Stomach smooth muscle (tissue), 2 donors: ENCODE results near the gene PCDHGA3.
"Not testable (repeated sequence)": the region's sequence is repeated elsewhere in the genome, so short reads cannot be mapped to it uniquely, and the experiment has no call there.

Source experiments
- H3K27ac ChIP-seq: one replicate; pipeline ENCODE4 v1.7.0; 2013; ENCODE audit warnings: mild to moderate bottlenecking, low read length, inconsistent platforms
- H3K27me3 ChIP-seq, 2 donors: one replicate each; pipeline ENCODE4 v1.7.0; 2013; ENCODE audit warnings: low read length in 2 of 2; ENCODE audit not compliant: insufficient read depth in 2 of 2, control insufficient read depth in 1 of 2
- H3K36me3 ChIP-seq, 2 donors: one replicate each; pipeline ENCODE4 v1.7.0; 2013; ENCODE audit warnings: low read length in 2 of 2; ENCODE audit not compliant: control insufficient read depth in 2 of 2, insufficient read depth in 2 of 2
- H3K4me1 ChIP-seq: one replicate; pipeline ENCODE4 v1.7.0; 2013; ENCODE audit warnings: low read length; ENCODE audit not compliant: control insufficient read depth, insufficient read depth
- H3K4me3 ChIP-seq, 2 donors: one replicate each; pipeline ENCODE4 v1.7.0; 2013; ENCODE audit warnings: low read length in 2 of 2
- H3K9ac ChIP-seq, 2 donors: one replicate each; pipeline ENCODE4 v1.7.0; 2013; ENCODE audit warnings: low read length in 2 of 2, mild to moderate bottlenecking in 1 of 2
- H3K9me3 ChIP-seq, 2 donors: one replicate each; pipeline ENCODE4 v1.7.0; 2013; ENCODE audit warnings: low read length in 2 of 2; ENCODE audit not compliant: control insufficient read depth in 2 of 2
- donor health status: healthy.
- donor health status: Pancreatic carcinoma.

Gene PCDHGA3

DNA sequence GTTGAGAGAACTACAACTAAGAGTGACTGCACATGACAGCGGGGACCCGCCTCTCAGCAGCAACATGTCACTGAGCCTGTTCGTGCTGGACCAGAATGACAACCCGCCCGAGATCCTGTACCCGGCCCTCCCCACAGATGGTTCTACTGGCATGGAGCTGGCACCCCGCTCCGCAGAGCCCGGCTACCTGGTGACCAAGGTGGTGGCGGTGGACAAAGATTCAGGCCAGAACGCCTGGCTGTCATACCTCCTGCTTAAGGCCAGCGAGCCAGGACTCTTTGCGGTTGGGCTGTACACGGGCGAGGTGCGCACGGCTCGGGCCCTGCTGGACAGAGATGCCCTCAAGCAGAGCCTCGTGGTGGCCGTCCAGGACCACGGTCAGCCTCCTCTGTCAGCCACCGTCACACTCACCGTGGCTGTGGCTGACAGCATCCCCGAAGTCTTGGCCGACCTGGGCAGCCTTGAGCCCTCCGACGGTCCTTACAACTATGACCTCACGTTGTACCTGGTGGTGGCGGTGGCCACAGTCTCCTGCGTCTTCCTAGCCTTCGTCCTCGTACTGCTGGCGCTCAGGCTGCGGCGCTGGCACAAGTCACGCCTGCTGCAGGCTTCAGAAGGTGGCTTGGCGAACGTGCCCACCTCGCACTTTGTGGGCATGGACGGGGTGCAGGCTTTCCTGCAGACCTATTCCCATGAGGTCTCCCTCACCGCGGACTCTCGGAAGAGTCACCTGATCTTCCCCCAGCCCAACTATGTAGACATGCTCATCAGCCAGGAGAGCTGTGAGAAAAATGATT lies 41.0 kb downstream of the PCDHGA3 start:
- Histone ChIP-seq H3K9me3 (peaks cover 44 to 73% of the 10 kb centered on the region in 2 donors), H3K4me3 (peak overlapping the region in 1 of 2 donors; percentile 58), H3K27me3 (no peaks in the 10 kb centered on the region), H3K9ac (no peak overlapping the region), H3K36me3 (peaks cover 0 to 3% of the 10 kb centered on the region in 2 donors), H3K4me1 (no peaks in the 10 kb centered on the region), H3K27ac (no peak overlapping the region)

DNA sequence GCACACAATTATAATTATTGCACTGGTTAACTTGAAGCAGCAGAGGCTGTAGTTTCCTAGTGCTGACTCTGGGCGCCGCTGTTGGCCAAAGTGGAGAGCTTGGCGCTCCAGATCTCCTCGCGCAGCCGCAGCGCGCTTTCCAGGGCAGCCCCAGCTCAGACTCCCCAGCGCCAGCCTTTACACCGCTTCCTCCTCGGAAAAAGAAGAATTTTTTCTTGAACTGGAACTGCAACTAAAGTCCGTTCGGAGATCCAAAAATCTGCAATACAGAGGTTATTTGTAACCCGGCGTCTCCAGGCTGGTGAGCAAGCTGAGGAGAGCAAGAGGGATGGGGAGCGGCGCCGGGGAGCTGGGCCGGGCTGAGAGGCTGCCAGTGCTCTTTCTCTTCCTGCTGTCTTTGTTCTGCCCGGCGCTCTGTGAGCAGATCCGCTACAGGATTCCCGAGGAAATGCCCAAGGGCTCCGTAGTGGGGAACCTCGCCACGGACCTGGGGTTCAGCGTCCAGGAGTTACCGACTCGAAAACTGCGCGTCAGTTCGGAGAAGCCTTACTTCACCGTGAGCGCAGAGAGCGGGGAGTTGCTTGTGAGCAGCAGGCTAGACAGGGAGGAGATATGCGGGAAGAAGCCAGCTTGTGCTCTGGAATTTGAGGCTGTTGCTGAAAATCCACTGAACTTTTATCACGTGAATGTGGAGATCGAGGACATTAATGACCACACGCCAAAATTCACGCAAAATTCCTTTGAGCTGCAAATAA lies 44.1 kb downstream of the PCDHGA3 start, which contains the start of gene PCDHGB4:
PCDHGB4 (plus strand) TSS at position 142 of the 755 bp plus-strand sequence; CDS start at position 329, 187 bp downstream.
- peak within 1 kb of the TSS; percentile 29 to 38 for H3K4me3 ChIP-seq
- not testable (repeated sequence) for H3K27ac ChIP-seq, H3K36me3 ChIP-seq, H3K27me3 ChIP-seq, H3K9ac ChIP-seq, H3K4me1 ChIP-seq
- H3K9me3 ChIP-seq, result peaks cover 52 to 77% of the 10 kb centered on the region in 2 donors

DNA sequence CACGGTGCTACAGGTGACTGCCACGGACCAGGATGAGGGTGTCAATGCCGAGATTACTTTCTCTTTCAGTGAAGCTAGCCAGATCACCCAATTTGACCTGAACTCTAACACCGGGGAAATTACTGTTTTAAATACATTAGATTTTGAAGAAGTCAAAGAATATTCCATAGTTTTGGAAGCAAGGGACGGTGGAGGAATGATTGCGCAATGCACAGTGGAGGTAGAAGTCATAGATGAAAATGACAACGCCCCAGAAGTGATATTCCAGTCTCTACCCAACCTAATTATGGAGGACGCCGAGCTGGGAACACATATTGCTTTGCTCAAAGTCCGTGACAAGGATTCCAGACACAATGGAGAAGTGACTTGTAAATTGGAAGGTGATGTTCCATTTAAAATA lies 45.0 kb downstream of the PCDHGA3 start:
- Histone ChIP-seq H3K9me3 (peaks cover 52 to 77% of the 10 kb centered on the region in 2 donors), H3K27me3 (peaks cover 0 to 3% of the 10 kb centered on the region in 2 donors), H3K36me3 (peaks cover 0 to 3% of the 10 kb centered on the region in 2 donors), H3K4me3 (peak overlapping the region in 1 of 2 donors; percentile 38), H3K4me1 (no peaks in the 10 kb centered on the region), H3K27ac (no peak overlapping the region), H3K9ac (no peak overlapping the region)

DNA sequence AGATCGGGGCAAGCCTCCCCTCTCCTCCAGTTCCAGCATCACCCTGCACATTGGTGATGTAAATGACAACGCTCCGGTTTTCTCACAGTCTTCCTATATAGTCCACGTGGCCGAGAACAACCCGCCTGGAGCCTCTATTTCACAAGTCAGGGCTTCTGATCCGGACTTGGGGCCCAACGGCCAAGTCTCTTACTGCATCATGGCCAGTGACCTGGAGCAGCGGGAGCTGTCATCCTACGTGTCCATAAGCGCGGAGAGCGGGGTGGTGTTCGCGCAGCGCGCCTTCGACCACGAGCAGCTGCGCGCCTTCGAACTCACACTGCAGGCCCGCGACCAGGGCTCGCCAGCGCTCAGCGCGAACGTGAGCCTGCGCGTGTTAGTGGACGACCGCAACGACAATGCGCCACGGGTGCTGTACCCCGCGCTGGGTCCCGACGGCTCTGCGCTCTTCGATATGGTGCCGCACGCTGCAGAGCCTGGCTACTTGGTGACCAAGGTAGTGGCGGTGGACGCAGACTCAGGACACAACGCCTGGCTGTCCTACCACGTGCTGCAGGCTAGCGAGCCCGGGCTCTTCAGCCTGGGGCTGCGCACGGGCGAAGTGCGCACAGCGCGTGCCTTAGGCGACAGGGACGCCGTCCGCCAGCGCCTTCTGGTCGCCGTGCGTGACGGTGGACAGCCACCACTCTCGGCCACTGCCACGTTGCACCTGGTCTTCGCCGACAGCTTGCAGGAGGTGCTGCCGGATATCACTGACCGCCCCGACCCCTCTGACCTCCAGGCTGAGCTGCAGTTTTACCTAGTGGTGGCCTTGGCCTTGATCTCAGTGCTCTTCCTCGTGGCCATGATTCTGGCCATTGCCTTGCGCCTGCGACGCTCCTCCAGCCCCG lies 45.8 kb downstream of the PCDHGA3 start:
- Histone ChIP-seq H3K4me1 (no peaks in the 10 kb centered on the region), H3K27ac (no peak overlapping the region), H3K9ac (no peak overlapping the region), H3K27me3 (peaks cover 0 to 3% of the 10 kb centered on the region in 2 donors), H3K9me3 (peaks cover 49 to 75% of the 10 kb centered on the region in 2 donors), H3K4me3 (peak overlapping the region; percentile 29 to 38), H3K36me3 (peaks cover 0 to 3% of the 10 kb centered on the region in 2 donors)

DNA sequence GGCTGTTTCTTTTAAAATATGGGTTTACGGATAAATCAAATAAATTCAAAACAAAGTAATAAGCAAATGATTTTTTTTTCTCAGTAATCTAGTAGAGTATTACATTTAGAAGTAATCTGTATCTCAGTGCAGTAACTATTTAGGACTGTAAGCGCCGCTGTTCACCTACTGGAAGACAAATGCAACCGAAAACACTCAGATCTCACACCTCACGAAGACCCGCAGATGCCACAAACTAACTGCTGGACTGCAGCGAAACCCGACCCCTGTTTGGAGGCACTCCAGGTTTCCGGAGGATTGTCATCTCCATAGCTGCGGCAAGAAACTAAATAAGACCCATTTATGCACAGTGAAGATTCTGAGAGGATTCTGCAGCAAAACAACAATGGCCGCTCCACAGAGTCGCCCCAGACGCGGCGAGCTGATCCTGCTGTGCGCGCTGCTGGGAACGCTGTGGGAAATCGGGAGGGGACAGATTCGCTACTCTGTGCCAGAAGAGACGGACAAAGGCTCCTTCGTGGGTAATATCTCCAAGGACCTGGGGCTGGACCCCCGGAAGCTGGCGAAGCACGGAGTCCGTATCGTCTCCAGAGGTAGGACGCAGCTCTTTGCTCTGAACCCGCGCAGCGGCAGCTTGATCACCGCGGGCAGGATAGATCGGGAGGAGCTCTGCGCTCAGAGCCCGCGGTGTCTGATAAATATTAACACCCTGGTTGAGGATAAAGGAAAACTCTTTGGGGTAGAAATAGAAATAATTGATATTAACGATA lies 49.0 kb downstream of the PCDHGA3 start, which contains the start of gene PCDHGA8:
PCDHGA8 (plus strand) TSS at position 205 of the 770 bp plus-strand sequence; CDS start at position 386, 181 bp downstream.
- no peaks in the 10 kb centered on the region for H3K4me1 ChIP-seq
- H3K9me3 ChIP-seq, result peaks cover 37 to 75% of the 10 kb centered on the region in 2 donors
- no peak within 1 kb of the TSS for H3K27ac ChIP-seq
- peak within 1 kb of the TSS; percentile 15 to 37 for H3K4me3 ChIP-seq
- H3K9ac ChIP-seq, result no peak within 1 kb of the TSS
- peaks cover 2 to 3% of the 10 kb centered on the region in 2 donors for H3K36me3 ChIP-seq
- peaks cover 0 to 3% of the 10 kb centered on the region in 2 donors for H3K27me3 ChIP-seq

DNA sequence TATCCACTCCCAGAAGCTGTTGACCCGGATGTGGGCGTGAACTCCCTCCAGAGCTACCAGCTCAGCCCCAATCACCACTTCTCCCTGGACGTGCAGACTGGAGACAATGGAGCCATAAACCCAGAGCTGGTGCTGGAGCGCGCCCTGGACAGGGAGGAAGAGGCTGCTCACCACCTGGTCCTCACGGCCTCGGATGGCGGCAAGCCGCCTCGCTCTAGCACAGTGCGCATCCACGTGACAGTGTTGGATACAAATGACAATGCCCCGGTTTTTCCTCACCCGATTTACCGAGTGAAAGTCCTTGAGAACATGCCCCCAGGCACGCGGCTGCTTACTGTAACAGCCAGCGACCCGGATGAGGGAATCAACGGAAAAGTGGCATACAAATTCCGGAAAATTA lies 49.6 kb downstream of the PCDHGA3 start:
- Histone ChIP-seq H3K4me3 (peak overlapping the region in 1 of 2 donors; percentile 31), H3K9me3 (peaks cover 35 to 76% of the 10 kb centered on the region in 2 donors), H3K36me3 (peaks cover 2 to 3% of the 10 kb centered on the region in 2 donors)

DNA sequence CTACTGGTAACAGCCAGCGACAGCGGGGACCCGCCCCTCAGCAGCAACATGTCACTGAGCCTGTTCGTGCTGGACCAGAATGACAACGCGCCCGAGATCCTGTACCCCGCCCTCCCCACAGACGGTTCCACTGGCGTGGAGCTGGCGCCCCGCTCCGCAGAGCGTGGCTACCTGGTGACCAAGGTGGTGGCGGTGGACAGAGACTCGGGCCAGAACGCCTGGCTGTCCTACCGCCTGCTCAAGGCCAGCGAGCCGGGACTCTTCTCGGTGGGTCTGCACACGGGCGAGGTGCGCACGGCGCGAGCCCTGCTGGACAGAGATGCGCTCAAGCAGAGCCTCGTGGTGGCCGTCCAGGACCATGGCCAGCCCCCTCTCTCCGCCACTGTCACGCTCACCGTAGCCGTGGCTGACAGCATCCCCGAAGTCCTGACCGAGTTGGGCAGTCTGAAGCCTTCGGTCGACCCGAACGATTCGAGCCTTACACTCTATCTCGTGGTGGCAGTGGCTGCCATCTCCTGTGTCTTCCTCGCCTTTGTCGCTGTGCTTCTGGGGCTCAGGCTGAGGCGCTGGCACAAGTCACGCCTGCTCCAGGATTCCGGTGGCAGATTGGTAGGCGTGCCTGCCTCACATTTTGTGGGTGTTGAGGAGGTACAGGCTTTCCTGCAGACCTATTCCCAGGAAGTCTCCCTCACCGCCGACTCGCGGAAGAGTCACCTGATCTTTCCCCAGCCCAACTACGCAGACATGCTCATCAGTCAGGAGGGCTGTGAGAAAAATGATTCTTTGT lies 51.0 kb downstream of the PCDHGA3 start:
- not testable (repeated sequence) for H3K4me3 ChIP-seq, H3K27ac ChIP-seq, H3K36me3 ChIP-seq, H3K9ac ChIP-seq, H3K4me1 ChIP-seq, H3K27me3 ChIP-seq
- H3K9me3 ChIP-seq, result peaks cover 32 to 76% of the 10 kb centered on the region in 2 donors

More for the DNA sequence above, 49.6 kb downstream of the PCDHGA3 start:
- Histone ChIP-seq H3K9ac (no peak overlapping the region), H3K27ac (no peak overlapping the region), H3K4me1 (no peaks in the 10 kb centered on the region), H3K27me3 (peaks cover 0 to 3% of the 10 kb centered on the region in 2 donors)
